HG02798 (cell line): Measurements from ENCODE around the gene KREMEN1.

ENCODE experiments used
- ATAC-seq: cut with Tn5 transposase; IDR thresholded peaks from one replicate; pipeline ENCODE4 v1.9.1; 2021; ENCODE audit warnings: mild to moderate bottlenecking; ENCODE audit not compliant: unreplicated experiment, poor library complexity

KREMEN1 gene

DNA sequence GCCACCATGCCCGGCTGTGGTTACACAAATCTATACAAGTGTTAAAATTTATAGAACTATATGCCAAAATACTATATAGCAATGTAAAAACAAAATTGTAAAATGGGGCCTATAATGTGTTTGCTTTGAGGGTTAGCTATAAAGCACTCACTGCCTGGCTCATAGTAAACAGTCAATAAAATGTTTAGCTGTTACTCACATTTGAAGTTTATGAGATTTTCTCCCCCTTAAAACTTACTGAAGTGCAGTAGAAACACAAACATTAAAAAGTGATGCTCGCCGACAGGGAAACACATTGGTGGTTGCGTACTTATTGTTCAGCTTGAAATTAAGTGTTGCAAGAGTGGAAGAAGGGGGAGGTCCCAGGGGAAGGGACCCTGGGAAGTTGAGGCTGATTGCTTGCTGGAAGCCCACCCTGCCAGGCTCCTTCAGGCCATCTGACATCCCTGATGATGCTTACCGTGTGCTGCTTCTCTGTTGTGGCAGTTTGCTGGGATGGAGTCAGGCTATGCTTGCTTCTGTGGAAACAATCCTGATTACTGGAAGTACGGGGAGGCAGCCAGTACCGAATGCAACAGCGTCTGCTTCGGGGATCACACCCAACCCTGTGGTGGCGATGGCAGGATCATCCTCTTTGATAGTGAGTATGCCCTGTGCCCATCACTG is 52.1 kb downstream of the KREMEN1 start:
- no peak for ATAC-seq

GRCh38 chr22:29125443-29125778 is 52.6 kb downstream of the KREMEN1 start:
- no peak for ATAC-seq

DNA sequence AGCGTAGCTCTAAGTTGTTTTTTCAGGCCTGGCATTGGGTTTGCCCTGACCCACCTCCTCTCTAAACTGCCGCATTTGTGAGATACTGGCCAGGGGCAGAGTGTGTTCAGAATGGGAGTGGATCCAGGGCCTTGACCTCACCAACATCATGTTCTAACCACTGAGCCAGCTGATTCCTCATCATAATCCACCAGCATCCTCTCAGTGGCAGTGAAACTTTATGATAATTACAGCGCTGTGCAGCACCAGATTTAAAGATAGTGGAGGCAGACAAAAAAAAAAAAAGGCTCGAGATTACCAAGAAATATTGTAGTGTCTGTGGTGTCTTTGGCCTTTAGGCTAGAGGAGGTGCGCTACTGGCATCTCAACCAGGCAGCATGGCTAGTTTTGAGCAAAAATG is 53.0 kb downstream of the KREMEN1 start:
- ATAC-seq, result no peak

- no peak for ATAC-seq
Observed at GRCh38 chr22:29126670-29127395, 54.0 kb downstream of the KREMEN1 start.

DNA sequence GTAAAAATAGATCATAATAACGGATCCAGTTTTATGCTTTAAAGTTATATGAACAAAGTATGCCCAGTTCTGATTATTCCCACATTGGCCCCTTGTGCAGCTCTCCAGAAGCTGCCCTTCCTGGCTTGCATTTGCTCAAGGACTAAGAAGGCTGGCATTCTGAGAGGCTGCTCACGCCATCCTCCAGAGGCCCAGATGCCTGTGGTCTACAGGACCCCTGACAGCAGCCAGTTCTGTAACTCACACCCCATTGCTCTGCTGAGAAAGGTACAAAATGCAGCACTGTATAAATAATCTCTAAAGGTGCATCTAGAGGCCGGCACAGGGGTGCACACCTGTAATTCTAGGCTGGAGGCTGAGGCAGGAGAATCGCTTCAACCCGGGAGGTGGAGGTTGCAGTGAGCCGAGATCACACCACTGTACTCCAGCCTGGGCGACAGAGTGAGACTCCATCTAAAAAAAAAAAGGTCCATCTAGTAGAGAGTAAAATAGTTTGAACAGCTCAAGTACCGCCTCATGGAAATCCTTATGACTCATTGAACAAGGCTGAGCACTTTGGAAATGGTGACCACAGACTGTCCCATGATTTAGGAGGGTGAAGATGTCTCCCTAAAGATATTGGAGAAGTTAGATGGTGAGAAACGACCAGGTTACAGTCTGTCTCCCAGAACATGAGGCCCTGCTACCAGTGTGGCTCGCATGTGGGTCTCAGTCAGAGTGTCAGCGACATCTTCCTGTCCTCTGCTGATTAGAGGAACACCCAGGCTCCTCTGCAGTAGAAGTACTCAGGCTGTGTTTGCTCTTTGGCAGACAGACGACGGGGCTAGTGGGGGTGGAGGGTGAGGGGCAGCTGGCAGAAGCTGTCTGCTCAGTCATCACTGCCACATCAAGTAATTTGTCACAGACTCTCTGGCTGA is 56.3 kb downstream of the KREMEN1 start:
- ATAC-seq, result no peak

DNA sequence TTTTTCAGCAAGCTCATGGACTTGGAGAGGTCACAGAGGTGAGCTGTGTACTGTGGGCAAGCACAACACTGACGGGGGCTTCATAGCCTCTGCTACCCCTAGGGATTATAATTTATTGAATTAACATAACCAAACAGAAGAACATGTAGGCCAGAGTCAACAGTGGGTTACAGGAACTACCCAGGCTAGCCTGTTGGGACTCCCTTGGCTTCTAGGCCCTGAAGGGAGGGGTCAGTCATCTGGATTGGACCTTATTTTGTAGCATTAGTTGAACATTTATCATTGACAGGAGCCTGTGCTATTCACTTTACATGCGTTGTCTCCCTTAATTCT is 56.9 kb downstream of the KREMEN1 start:
- no peak for ATAC-seq

DNA sequence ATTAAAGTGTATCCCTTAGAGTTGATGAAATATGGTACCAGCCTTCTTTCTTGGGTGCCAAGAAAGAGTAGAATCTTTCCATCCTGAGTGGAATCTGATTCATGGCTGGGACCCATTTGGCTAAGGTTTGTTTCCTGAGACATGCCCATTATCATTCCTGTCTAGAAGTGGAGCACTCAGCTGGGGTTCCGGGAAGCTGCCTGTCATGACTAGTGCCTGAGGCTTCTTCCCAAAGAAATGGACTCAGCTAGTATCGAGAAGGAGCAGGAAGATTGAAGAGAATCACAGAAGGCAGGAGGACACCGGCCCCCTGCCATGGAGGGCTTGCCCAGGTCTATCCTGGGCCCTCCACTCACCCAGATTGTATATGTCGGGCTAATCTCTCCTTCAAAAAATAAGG is 57.6 kb downstream of the KREMEN1 start:
- no peak for ATAC-seq

- no peak for ATAC-seq
Observed at GRCh38 chr22:29133603-29134133, 60.8 kb downstream of the KREMEN1 start.

DNA sequence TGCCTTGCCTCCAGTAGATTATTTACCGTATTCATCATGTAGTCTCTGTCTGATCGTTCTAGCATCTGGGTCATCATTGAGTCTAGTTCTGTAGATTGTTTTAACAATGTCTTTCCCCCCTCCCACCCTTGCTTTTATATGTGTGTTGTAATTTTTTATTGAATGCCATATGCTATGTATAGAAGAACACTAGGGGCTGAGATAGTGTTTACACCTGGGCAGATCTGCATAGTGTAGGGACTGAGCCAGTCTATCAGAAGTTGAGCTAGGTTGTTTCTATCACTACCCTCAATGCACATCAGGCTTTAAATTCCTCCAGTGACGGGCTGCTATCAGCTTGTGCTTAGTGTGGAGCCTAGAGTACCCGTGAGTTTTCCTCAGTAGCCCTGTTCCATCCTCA is 61.6 kb downstream of the KREMEN1 start:
- ATAC-seq, result no peak

GRCh38 chr22:29136782-29137700 is 64.2 kb downstream of the KREMEN1 start:
- no peak for ATAC-seq

DNA sequence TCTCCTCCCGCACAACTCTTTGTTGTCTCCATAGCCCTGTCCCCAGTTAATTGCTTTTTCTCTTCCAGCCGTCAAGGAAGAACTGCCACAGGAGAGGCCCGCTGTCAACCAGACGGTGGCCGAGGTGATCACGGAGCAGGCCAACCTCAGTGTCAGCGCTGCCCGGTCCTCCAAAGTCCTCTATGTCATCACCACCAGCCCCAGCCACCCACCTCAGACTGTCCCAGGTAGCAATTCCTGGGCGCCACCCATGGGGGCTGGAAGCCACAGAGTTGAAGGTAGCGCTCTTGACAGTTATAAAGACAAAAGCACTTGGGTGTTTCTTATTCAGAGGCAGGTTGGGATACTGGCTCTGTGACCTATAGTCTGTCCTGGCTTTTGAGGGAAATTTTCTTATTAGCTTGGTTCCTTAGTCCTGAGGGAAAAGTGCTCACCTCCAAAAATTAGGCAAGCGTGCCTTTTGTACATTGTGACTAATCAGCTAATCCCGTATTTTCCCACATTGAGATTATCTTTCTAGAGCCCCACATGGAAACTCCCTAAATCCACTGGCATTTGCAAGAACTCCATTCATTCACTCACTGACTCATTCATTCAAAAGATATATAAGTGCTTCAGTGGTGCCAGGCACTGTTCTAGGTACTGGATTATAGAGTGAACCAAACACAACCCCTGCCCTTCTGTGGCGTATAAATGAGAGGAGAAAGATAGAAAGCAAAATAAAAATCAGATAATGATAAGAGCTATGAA is 65.9 kb downstream of the KREMEN1 start:
- ATAC-seq, result no peak

DNA sequence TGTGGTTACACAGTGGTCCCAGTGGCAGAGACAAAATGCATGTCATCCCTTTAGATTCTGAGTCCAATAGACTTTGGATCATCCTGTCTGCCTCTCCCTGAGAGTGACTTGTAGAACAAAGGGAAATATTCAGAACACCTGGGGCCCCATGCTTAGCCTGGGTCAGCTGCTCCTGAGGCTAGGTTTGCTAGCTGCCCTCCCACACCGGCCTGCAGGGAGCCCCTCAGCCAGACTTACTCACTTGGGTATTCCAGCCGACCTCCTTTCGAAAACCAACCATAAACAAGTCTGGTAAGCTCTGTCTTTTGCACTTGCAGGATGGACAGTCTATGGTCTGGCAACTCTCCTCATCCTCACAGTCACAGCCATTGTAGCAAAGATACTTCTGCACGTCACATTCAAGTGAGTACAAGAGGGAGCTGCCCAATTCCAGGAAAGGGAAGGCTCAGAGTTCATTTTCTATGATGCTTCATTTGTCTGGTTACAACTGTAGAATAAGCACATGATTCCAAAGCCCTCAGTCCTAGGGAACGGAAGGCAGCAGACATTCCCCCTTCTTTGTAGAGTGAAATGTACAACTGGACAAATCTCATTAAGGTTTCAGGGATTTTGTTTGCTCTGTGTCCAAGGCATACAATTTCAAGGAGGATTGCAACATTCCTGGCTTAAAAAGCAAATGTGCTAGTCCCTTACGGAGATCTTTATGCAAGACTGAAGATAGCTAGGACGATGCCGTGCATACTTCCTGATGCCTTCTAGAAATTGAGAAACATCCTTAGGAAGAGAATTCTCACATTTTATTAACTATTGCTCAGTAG is 67.3 kb downstream of the KREMEN1 start:
- ATAC-seq, result no peak

- no peak for ATAC-seq
Observed at GRCh38 chr22:29141078-29141688, 68.3 kb downstream of the KREMEN1 start.

GRCh38 chr22:29142116-29142515 is 69.3 kb downstream of the KREMEN1 start:
- ATAC-seq, result no peak

DNA sequence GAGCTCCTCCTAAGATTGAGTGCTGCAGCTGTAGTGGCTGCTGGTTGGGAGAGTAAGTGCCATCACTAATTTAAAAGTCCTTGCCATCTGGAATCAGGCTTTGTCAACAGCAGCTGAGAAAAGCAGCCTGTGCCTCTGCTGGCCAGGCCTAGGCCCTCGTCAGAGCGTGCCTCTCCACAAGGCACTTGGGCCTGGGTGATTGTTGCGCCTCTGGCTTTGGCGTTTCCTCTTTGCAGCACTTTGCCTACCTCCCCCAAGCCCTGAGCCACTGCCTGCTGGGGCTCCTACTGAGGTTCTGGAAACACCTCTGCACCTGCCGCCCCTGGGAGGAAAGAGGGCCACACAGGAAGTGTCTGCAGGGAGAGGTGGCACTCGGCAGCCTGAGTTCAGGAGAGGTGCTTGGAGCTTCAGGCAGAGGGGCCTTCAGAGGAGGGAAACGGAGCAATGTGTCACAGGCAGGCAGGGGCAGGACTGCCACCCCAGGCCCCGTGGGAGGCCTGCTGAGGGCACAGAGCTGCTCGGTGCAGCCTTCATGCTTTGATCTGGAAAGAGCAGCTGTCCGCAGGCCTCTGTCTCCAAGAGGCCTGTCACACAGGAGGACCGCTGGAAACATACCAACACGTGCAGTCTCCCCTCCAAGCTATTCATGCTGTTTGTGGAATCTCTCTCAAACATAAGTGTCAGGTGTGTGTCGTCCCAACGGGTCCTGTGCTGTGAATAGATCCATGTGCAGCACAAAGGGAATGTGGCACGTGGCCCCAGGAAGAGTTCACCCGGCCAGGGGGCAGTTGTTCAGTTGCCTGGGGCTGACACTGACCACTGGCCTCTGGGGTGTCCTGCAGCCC is 71.3 kb downstream of the KREMEN1 start:
- ATAC-seq, result no peak

GRCh38 chr22:29144786-29145160 is 71.9 kb downstream of the KREMEN1 start:
- no peak for ATAC-seq

GRCh38 chr22:29145321-29146072 is 72.7 kb downstream of the KREMEN1 start:
- no peak for ATAC-seq
